ENCODE data around the gene TMC4. TPM values are rescaled to one million over a fixed set of nuclear protein-coding genes. Genes with fewer than 3 reads are reported as not detected.
A peak's percentile ranks its signal among the peaks of the same experiment; 100 is the strongest.
"Not testable (repeated sequence)": the region's sequence is repeated elsewhere in the genome, so short reads cannot be mapped to it uniquely, and the experiment has no call there.

TMC4 gene
- total RNA-seq (ENCODE audit: insufficient read depth, low replicate concordance): 2.6 TPM

GRCh38 chr19:54172471-54173358, at the start of gene TMC4:
TSS of gene TMC4 (minus strand) at chr19:54173160. CDS start at chr19:54173117, 43 bp downstream.
- peak; percentile 32 for DNase-seq (ENCODE audit: low spot score)

- DNase-seq (ENCODE audit: low spot score): not testable (repeated sequence)
These were observed 49.0 kb upstream of the TMC4 start for GRCh38 chr19:54221947-54222346.

GRCh38 chr19:54219702-54220101, 46.7 kb upstream of the TMC4 start:
- not testable (repeated sequence) for DNase-seq (ENCODE audit: low spot score)

- no peak for DNase-seq (ENCODE audit: low spot score)
These were observed 46.2 kb upstream of the TMC4 start for GRCh38 chr19:54218960-54219661.

GRCh38 chr19:54218259-54218658, 45.3 kb upstream of the TMC4 start:
- no peak for DNase-seq (ENCODE audit: low spot score)

- not testable (repeated sequence) for DNase-seq (ENCODE audit: low spot score)
These were observed 44.7 kb upstream of the TMC4 start for GRCh38 chr19:54217517-54218247.

- DNase-seq (ENCODE audit: low spot score): no peak
These were observed 43.9 kb upstream of the TMC4 start for GRCh38 chr19:54216869-54217268.

GRCh38 chr19:54214734-54215133, 41.8 kb upstream of the TMC4 start:
- DNase-seq (ENCODE audit: low spot score): not testable (repeated sequence)

- DNase-seq (ENCODE audit: low spot score): not testable (repeated sequence)
These were observed 41.3 kb upstream of the TMC4 start for GRCh38 chr19:54214217-54214616.

- DNase-seq (ENCODE audit: low spot score): no peak
These were observed 38.3 kb upstream of the TMC4 start for GRCh38 chr19:54211235-54211634.

- peak; percentile 95 for DNase-seq (ENCODE audit: low spot score)
These were observed 37.0 kb upstream of the TMC4 start for GRCh38 chr19:54209811-54210494.

GRCh38 chr19:54209058-54209810, 36.3 kb upstream of the TMC4 start:
- no peak for DNase-seq (ENCODE audit: low spot score)

- DNase-seq (ENCODE audit: low spot score): no peak
These were observed 35.8 kb upstream of the TMC4 start for GRCh38 chr19:54208784-54209057.

- DNase-seq (ENCODE audit: low spot score): peak; percentile 82
These were observed 35.2 kb upstream of the TMC4 start for GRCh38 chr19:54207983-54208783.

GRCh38 chr19:54207676-54207982, 34.7 kb upstream of the TMC4 start:
- DNase-seq (ENCODE audit: low spot score): no peak

- not testable (repeated sequence) for DNase-seq (ENCODE audit: low spot score)
These were observed 34.2 kb upstream of the TMC4 start for GRCh38 chr19:54207193-54207592.

GRCh38 chr19:54206831-54207177, 33.8 kb upstream of the TMC4 start:
- DNase-seq (ENCODE audit: low spot score): no peak

- no peak for DNase-seq (ENCODE audit: low spot score)
These were observed 33.3 kb upstream of the TMC4 start for GRCh38 chr19:54206030-54206830.

GRCh38 chr19:54204767-54205468, 32.0 kb upstream of the TMC4 start:
- DNase-seq (ENCODE audit: low spot score): no peak
